A549 (cell line): ENCODE results near the gene ITPRID2. TPM values are rescaled to one million over a fixed set of nuclear protein-coding genes. Genes with fewer than 3 reads are reported as not detected.

Experiments
- ATAC-seq, 2 experiments: fragments of 200-7000 bp in 1 of 2; fragments of >200 bp in 1 of 2; cut with Nextera tagmentation in 1 of 2; cut with Tn5 transposase in 1 of 2; 3 replicates each; pipeline versions ENCODE4 v1.8.0 to v1.9.1; 2018 to 2020; ENCODE audit warnings: mild to moderate bottlenecking in 1 of 2, moderate library complexity in 1 of 2
- CTCF ChIA-PET: fragments of 300-600 bp; sonication (Branson Sonifier 250); formaldehyde crosslinking; extraction: SDS; loops from one replicate; lab custom pipeline; 2021; ENCODE audit warnings: antibody characterized with exemption, inconsistent platforms; lab: Yijun Ruan, JAX
- POLR2A ChIA-PET: fragments of 350-600 bp; formaldehyde crosslinking; extraction: SDS; loops from one replicate; lab custom pipeline; 2021; ENCODE audit warnings: antibody characterized with exemption, inconsistent platforms; lab: Yijun Ruan, JAX
- DNase-seq, 2 experiments: peaks; one replicate each; pipeline versions ENCODE4 v3.0.0 to v3.0.0-alpha.2; 2011 to 2016; ENCODE audit warnings: low read depth in 1 of 2, low spot score in 1 of 2
- FAIRE-seq: peaks from 2 replicates; lab custom pipeline; 2011; peaks lifted over from hg19 to GRCh38; lab: Jason Lieb, UNC
- H3K27ac ChIP-seq, 2 experiments: fragments of >200 bp; sonication (Bioruptor Twin); formaldehyde crosslinking; 3 replicates each; pipeline ENCODE4 v1.5.1; 2016 to 2017
- H3K4me1 ChIP-seq: fragments of >200 bp; sonication (Bioruptor Twin); formaldehyde crosslinking; 3 replicates; pipeline ENCODE4 v1.6.1; 2016
- H3K4me2 ChIP-seq: fragments of >200 bp; sonication (Bioruptor Twin); formaldehyde crosslinking; 3 replicates; pipeline ENCODE4 v1.6.1; 2016
- H3K4me3 ChIP-seq: fragments of >200 bp; sonication (Bioruptor Twin); formaldehyde crosslinking; 3 replicates; pipeline ENCODE4 v1.5.1; 2016
- H3K9me3 ChIP-seq: fragments of >200 bp; sonication (Bioruptor Twin); formaldehyde crosslinking; 3 replicates; pipeline ENCODE4 v1.6.1; 2016
- BCL3 ChIP-seq: fragments of >200 bp; sonication (Bioruptor Twin); formaldehyde crosslinking; IDR thresholded peaks from 3 replicates; pipeline ENCODE4 v1.6.1; 2016
- CBX2 ChIP-seq: fragments of 200-600 bp; sonication (generic); IDR thresholded peaks from 2 replicates; pipeline ENCODE4 v1.6.1; 2016; ENCODE audit warnings: low read depth, mild to moderate bottlenecking, borderline replicate concordance
- CEBPB ChIP-seq, 2 experiments: fragments of >200 bp in 1 of 2; sonication (Bioruptor Twin) in 1 of 2; formaldehyde crosslinking in 1 of 2; IDR thresholded peaks; 2 replicates each; pipeline ENCODE4 v1.6.1; 2012 to 2016
- CHD4 ChIP-seq: fragments of 200-600 bp; sonication (generic); IDR thresholded peaks from 2 replicates; pipeline ENCODE4 v1.6.1; 2016; ENCODE audit warnings: antibody characterized with exemption, mild to moderate bottlenecking, borderline replicate concordance
- CTCF ChIP-seq: fragments of >200 bp; sonication (Bioruptor Twin); formaldehyde crosslinking; IDR thresholded peaks from 3 replicates; pipeline ENCODE4 v1.5.1; 2016
- ESRRA ChIP-seq: fragments of 150-350 bp; IDR thresholded peaks from 2 replicates; pipeline ENCODE4 v1.6.1; 2014; ENCODE audit warnings: mild to moderate bottlenecking, low read length, borderline replicate concordance
- JUN ChIP-seq, 2 experiments: fragments of >200 bp; sonication (Bioruptor Twin); formaldehyde crosslinking; IDR thresholded peaks; 2 replicates in 1 of 2; 3 replicates in 1 of 2; pipeline ENCODE4 v1.6.1; 2016 to 2017
- KDM1A ChIP-seq: fragments of 200-600 bp; sonication (generic); IDR thresholded peaks from 2 replicates; pipeline ENCODE4 v1.6.1; 2016; ENCODE audit warnings: low read depth, mild to moderate bottlenecking
- KDM5A ChIP-seq: fragments of 200-600 bp; sonication (generic); IDR thresholded peaks from 2 replicates; pipeline ENCODE4 v1.6.1; 2016; ENCODE audit warnings: antibody characterized with exemption, mild to moderate bottlenecking
- MAX ChIP-seq: IDR thresholded peaks from 2 replicates; pipeline ENCODE4 v1.6.1; 2012
- MAZ ChIP-seq: fragments of 150-350 bp; IDR thresholded peaks from 2 replicates; pipeline ENCODE4 v1.6.1; 2014; ENCODE audit warnings: antibody characterized with exemption, low read depth, low read length, borderline replicate concordance
- NPAS2 ChIP-seq: fragments of 250-450 bp; sonication (Bioruptor Pico); IDR thresholded peaks from 2 replicates; pipeline ENCODE4 v1.8.0; 2022; ENCODE audit warnings: mild to moderate bottlenecking, moderate library complexity, borderline replicate concordance
- NR3C1 ChIP-seq: fragments of >200 bp; sonication (Bioruptor Twin); formaldehyde crosslinking; IDR thresholded peaks from 3 replicates; pipeline ENCODE4 v1.6.1; 2017
- PBX3 ChIP-seq: IDR thresholded peaks from 2 replicates; pipeline ENCODE4 v1.6.1; 2012
- PHF8 ChIP-seq: fragments of 200-600 bp; sonication (generic); IDR thresholded peaks from 2 replicates; pipeline ENCODE4 v1.6.1; 2016; ENCODE audit warnings: low read depth, mild to moderate bottlenecking, antibody characterized with exemption, moderate library complexity, borderline replicate concordance
- POLR2A ChIP-seq: IDR thresholded peaks from 2 replicates; pipeline ENCODE4 v1.6.1; 2012; ENCODE audit warnings: mild to moderate bottlenecking, low read length
- POLR2AphosphoS2 ChIP-seq: conservative IDR thresholded peaks from 2 replicates; pipeline ENCODE4 v1.6.1; 2012; ENCODE audit warnings: low read length, improper control_type of control experiment, inconsistent platforms
- RAD21 ChIP-seq, 2 experiments: fragments of >200 bp in 1 of 2; sonication (Bioruptor Twin) in 1 of 2; formaldehyde crosslinking in 1 of 2; IDR thresholded peaks in 1 of 2; conservative IDR thresholded peaks in 1 of 2; 2 replicates in 1 of 2; 3 replicates in 1 of 2; pipeline ENCODE4 v1.6.1; 2012 to 2018; ENCODE audit warnings: inconsistent platforms in 1 of 2
- RNF2 ChIP-seq: fragments of 200-600 bp; sonication (generic); IDR thresholded peaks from 2 replicates; pipeline ENCODE4 v1.6.1; 2016; ENCODE audit warnings: low read depth, mild to moderate bottlenecking, antibody characterized with exemption, moderate library complexity, borderline replicate concordance
- SMC3 ChIP-seq: fragments of >200 bp; sonication (Bioruptor Twin); formaldehyde crosslinking; IDR thresholded peaks from 3 replicates; pipeline ENCODE4 v1.6.1; 2018; ENCODE audit warnings: inconsistent platforms
- TFCP2L1 ChIP-seq: fragments of 250-450 bp; sonication (Bioruptor Pico); IDR thresholded peaks from 2 replicates; pipeline ENCODE4 v1.5.0; 2021; ENCODE audit warnings: mild to moderate bottlenecking
- TP53 ChIP-seq: fragments of 250-450 bp; sonication (Bioruptor Pico); IDR thresholded peaks from 2 replicates; pipeline ENCODE4 v1.5.0; 2021; ENCODE audit warnings: mild to moderate bottlenecking, moderate library complexity
- USF2 ChIP-seq: fragments of 450-650 bp; IDR thresholded peaks from 2 replicates; pipeline ENCODE4 v1.6.1; 2014; ENCODE audit warnings: antibody characterized with exemption
- ZC3H11A ChIP-seq: fragments of 450-650 bp; IDR thresholded peaks from 2 replicates; pipeline ENCODE4 v1.6.1; 2014; ENCODE audit warnings: antibody characterized with exemption, mild to moderate bottlenecking
- ZNF302 ChIP-seq: fragments of 250-450 bp; sonication (Bioruptor Pico); IDR thresholded peaks from 2 replicates; pipeline ENCODE4 v1.9.0; 2021; ENCODE audit warnings: inconsistent platforms, mild to moderate bottlenecking, moderate library complexity
- WGBS: methylation state at CpG from one replicate; pipeline ENCODE4 v1.1.6; 2017; ENCODE audit errors: missing lambda C conversion rate; 5-methylcytosine and 5-hydroxymethylcytosine counted together
- polyA minus RNA-seq: library from RNA; depleted of rRNA, polyadenylated mRNA; stranded (reverse); fragments of >200 nt; gene quantifications from 2 replicates; pipeline ENCODE4 v1.2.3, GENCODE V29; 2011; rRNA and poly(A)+ RNA removed
- polyA plus RNA-seq, 4 experiments: library from polyadenylated mRNA; depleted of rRNA in 3 of 4; stranded (reverse); fragments of >200 nt; fragmentation: RNase III in 1 of 4; extraction: RNeasy Plus Mini Kit Qiagen cat#74134 plus additional on column Dnase treatment in 1 of 4; gene quantifications; 2 replicates in 3 of 4; 3 replicates in 1 of 4; pipeline ENCODE4 v1.2.3, GENCODE V29; 2011 to 2017

ITPRID2 gene
- 87.7 and 94.3 TPM in 2 replicates for polyA plus RNA-seq (2011; rRNA removed)
- polyA plus RNA-seq (2012; cell fraction: cytosol; rRNA removed), result 20.4 and 21.2 TPM in 2 replicates
- polyA plus RNA-seq (2012; cell fraction: nucleus; rRNA removed), result 19.9 and 21.3 TPM in 2 replicates
- polyA plus RNA-seq (2017; fragmentation: RNase III; extraction: RNeasy Plus Mini Kit Qiagen cat#74134 plus additional on column Dnase treatment), result 40.3 to 44.0 TPM (median 43.3 TPM) in 3 replicates
- polyA minus RNA-seq, result 63.8 and 67.2 TPM in 2 replicates

- peak; percentile 93 to 95 for ATAC-seq
- under 1% methylated on average over 25 of the region's 58 CpGs for WGBS
- POLR2A ChIA-PET, result interaction anchor here (0.6 to 1.9 kb wide), 4 partner anchors 15 to 113 kb away, joined by 3 to 12 read pairs (median 4); no protein-coding TSS in a partner anchor
- peak; percentile 69 to 91 for DNase-seq
- H3K4me2 ChIP-seq, result peak within 1 kb of the TSS; percentile 85
- H3K4me3 ChIP-seq, result peak within 1 kb of the TSS; percentile 89
- peaks cover 57% of the 10 kb centered on the region for H3K4me1 ChIP-seq
- CTCF ChIA-PET, result interaction anchor here (0.8 to 2.2 kb wide), 6 partner anchors 12 to 145 kb away, joined by 3 to 10 read pairs (median 3); no protein-coding TSS in a partner anchor
- no peak for FAIRE-seq
- peak within 1 kb of the TSS; percentile 97 to 98 for H3K27ac ChIP-seq
- TF ChIP-seq JUN (IDR thresholded peaks at IDR 0.05) (peak in 1 of 2 experiments; percentile 39; a peak in 1 of 5 replicates), RAD21 (conservative IDR thresholded peaks at IDR 0.05 in 1 of 2, IDR thresholded peaks at IDR 0.05 in 1 of 2) (0 out of 5 replicates have a peak, but pooled peaks of 1 of the 2 experiments have one; percentile 20), PBX3 (no peak), POLR2A (peak; percentile 64), BCL3 (0 out of 3 replicates have a peak, but pooled peaks have one; percentile 70), MAX (no peak), ZNF302 (no peak), CBX2 (no peak), SMC3 (peak; percentile 31; the same call in 1 of the 3 replicates)
- TF ChIP-seq, all 56 proteins: peak for 5
- H3K9me3 ChIP-seq, result no peaks in the 10 kb centered on the region
Observed at GRCh38 chr2:181891258-181891965, at the start of gene ITPRID2. ITPRID2 (plus strand) TSS chr2:181891730; CDS start chr2:181892067, 337 bp downstream.

- ChIA-PET CTCF (no interaction called here), POLR2A (no interaction called here)
- no peaks in the 10 kb centered on the region for H3K9me3 ChIP-seq
- no peak overlapping the region for H3K27ac ChIP-seq
- no peaks in the 10 kb centered on the region for H3K4me1 ChIP-seq
- DNase-seq, result no peak
- TF ChIP-seq USF2 (no peak), TP53 (CRISPR knock-in tag) (no peak), POLR2AphosphoS2 (no peak), PHF8 (no peak), ZC3H11A (no peak), ESRRA (no peak), NPAS2 (no peak), MAX (no peak), MAZ (no peak), CHD4 (no peak), KDM1A (no peak), TFCP2L1 (CRISPR knock-in tag) (no peak), BCL3 (no peak), CTCF (no peak), KDM5A (no peak), RNF2 (no peak), NR3C1 (no peak), POLR2A (no peak), CEBPB (IDR thresholded peaks at IDR 0.05) (no peak)
- no peak overlapping the region for H3K4me3 ChIP-seq
- no peak overlapping the region for H3K4me2 ChIP-seq
- WGBS, result 94% methylated on average over 1 of the region's 1 CpG
- no peak for FAIRE-seq
- no peak for ATAC-seq
Observed at GRCh38 chr2:181844551-181845290, 46.8 kb upstream of the ITPRID2 start.
